Lower leg skin (tissue), 4 donors: ENCODE measurements around the gene HOXC12. TPM values are rescaled to one million over a fixed set of nuclear protein-coding genes. Genes with fewer than 3 reads are reported as not detected.

ENCODE experiments used
- DNase-seq, 2 donors: peaks; one replicate each; pipeline ENCODE4 v3.0.0-alpha.2; 2019; ENCODE audit warnings: low spot score in 2 of 2
- H3K4me3 ChIP-seq: fragments of 200-600 bp; sonication (generic); 2 replicates; pipeline ENCODE4 v1.5.1; 2017; ENCODE audit warnings: mild to moderate bottlenecking, low read depth; ENCODE audit not compliant: poor library complexity, severe bottlenecking
- POLR2A ChIP-seq, 2 donors: fragments of 450-650 bp; IDR thresholded peaks; one replicate each; pipeline ENCODE4 v1.6.1; 2016 to 2017; ENCODE audit warnings: antibody characterized with exemption in 2 of 2, mild to moderate bottlenecking in 1 of 2, moderate library complexity in 1 of 2
- WGBS, 2 donors: methylation state at CpG; one replicate each; pipeline ENCODE4 v1.1.5; 2018; 5-methylcytosine and 5-hydroxymethylcytosine counted together
- intact Hi-C: fragments of 100-400 bp; cut with DNase I; formaldehyde crosslinking; loops from one replicate; pipeline ENCODE4 v1.15.0; 2023; ENCODE audit warnings: low total_unique reads
- total RNA-seq, 4 donors: library from RNA; depleted of rRNA; stranded (reverse); fragments of >200 nt; gene quantifications; one replicate each; pipeline ENCODE4 v1.1.0, GENCODE V29; 2016
- TF ChIP-seq, protein P1 (sequence below), 3 donors: fragments of 450-650 bp; IDR thresholded peaks; one replicate each; pipeline ENCODE4 v1.5.1; 2016; ENCODE audit warnings: antibody characterized with exemption in 3 of 3, mild to moderate bottlenecking in 3 of 3, moderate library complexity in 2 of 3

HOXC12 gene
- total RNA-seq, 4 donors from 2014 or later = 4.4 to 13.6 (median 6.5) TPM

DNA sequence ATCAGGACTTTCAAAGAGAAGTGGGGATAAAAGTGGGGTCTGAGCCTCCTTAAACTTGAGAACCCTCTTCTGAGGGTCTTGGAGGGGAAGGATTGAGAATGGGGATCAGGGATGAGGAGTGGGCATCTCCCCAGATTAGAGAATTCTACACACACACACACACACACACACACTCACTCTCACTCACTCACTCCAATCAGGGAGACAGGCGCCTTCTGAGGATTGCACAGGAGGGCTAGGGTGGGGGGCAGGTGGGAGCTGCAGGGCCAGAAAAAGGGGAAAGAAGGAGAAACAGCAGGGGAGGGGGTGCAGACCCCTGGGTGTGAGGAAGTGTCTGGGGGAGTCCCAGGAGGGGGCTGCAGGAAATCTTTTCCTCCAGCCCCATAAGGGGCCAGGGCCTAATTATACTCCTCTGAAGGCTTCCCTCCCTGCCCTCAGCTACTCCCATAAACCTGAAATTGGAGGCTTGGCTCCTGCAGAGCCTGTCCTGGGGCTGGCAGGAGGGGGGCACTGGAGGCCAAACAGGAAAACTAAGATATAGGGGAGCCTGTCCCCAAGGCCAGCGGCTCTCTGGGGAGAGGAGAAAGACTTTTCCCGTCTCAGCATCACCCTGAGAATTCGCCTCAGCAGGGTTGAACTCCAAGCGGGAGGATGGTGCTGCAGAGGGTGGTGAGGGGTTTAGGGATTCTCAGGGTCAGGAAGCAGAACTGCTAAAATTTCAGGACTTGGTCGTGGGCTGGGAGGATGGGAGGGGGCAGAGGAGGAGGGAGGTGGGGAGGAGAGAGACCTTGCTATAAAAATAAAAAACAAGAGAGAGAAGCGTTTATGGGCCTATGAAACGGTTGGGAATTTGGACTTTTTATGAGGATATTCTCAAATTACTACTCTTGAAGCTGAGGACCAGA, 46.8 kb downstream of the HOXC12 start:
- WGBS, 2 donors = 40 to 46% methylated on average over 8 of the region's 8 CpGs
- TF ChIP-seq POLR2A (IDR thresholded peaks at IDR 0.05) = no peak
- TF ChIP-seq, protein P1, sequence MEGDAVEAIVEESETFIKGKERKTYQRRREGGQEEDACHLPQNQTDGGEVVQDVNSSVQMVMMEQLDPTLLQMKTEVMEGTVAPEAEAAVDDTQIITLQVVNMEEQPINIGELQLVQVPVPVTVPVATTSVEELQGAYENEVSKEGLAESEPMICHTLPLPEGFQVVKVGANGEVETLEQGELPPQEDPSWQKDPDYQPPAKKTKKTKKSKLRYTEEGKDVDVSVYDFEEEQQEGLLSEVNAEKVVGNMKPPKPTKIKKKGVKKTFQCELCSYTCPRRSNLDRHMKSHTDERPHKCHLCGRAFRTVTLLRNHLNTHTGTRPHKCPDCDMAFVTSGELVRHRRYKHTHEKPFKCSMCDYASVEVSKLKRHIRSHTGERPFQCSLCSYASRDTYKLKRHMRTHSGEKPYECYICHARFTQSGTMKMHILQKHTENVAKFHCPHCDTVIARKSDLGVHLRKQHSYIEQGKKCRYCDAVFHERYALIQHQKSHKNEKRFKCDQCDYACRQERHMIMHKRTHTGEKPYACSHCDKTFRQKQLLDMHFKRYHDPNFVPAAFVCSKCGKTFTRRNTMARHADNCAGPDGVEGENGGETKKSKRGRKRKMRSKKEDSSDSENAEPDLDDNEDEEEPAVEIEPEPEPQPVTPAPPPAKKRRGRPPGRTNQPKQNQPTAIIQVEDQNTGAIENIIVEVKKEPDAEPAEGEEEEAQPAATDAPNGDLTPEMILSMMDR (IDR thresholded peaks at IDR 0.05) = no peak
- H3K4me3 ChIP-seq = peak overlapping the region; percentile 64
- intact Hi-C loops = no loop called here
- DNase-seq = no peak

DNA sequence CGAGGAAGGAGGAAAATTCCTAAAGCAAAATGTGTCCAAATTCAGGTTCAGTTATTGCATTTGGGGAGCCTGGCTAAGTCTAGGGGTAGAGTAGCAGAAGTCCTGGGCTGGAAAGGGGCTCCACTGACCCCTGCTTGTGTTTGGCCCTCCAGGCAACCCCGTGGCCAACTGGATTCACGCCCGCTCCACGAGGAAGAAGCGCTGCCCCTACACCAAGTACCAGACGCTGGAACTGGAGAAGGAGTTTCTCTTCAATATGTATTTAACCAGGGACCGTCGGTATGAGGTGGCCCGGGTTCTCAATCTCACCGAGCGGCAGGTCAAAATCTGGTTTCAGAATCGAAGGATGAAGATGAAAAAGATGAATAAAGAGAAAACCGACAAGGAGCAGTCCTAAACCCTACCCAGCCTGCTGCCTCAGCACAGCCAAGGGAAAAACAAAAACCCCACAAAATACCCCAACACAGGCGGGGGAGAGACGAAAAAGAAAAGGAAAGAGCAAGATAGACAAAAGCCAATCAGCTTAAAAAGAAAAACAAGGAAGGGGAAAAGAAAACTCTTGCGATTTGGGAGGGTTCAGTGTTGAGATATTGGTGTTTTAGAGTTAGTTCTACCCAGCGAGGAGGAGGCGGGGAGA, 47.7 kb downstream of the HOXC12 start:
- intact Hi-C loops = no loop called here
- 45 to 48% methylated on average over 19 of the region's 19 CpGs for WGBS, 2 donors
- H3K4me3 ChIP-seq = no peak overlapping the region
- TF ChIP-seq, protein P1 (IDR thresholded peaks at IDR 0.05) = no peak
- TF ChIP-seq POLR2A (IDR thresholded peaks at IDR 0.05) = no peak
- DNase-seq = no peak

DNA sequence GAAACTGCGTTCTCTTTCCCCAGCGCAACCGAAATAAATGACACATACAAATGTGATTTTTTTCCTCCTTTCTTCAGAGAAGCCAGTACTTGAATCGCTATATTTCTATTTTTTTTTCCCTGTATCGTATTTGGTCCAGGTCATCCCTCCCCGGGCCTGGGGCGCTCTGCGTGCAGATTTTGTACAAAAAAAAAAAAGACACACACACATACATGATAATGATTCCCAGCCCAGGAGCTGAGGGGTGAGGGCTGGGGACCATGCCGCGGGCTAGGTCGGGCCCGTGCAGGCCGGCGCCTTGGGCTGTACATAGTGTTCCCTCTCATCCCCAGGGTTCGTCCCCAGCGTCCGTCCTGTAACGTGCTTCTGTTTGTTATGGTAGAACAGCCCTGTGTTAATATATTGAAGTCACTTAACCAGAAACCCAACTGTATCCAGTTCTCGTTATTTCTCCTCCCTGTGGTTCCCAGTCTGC, 48.2 kb downstream of the HOXC12 start:
- no peak overlapping the region for H3K4me3 ChIP-seq
- no peak for DNase-seq
- no peak for TF ChIP-seq POLR2A (IDR thresholded peaks at IDR 0.05)
- TF ChIP-seq, protein P1 (IDR thresholded peaks at IDR 0.05) = no peak
- 47 to 51% methylated on average over 19 of the region's 19 CpGs for WGBS, 2 donors
- intact Hi-C loops = no loop called here

DNA sequence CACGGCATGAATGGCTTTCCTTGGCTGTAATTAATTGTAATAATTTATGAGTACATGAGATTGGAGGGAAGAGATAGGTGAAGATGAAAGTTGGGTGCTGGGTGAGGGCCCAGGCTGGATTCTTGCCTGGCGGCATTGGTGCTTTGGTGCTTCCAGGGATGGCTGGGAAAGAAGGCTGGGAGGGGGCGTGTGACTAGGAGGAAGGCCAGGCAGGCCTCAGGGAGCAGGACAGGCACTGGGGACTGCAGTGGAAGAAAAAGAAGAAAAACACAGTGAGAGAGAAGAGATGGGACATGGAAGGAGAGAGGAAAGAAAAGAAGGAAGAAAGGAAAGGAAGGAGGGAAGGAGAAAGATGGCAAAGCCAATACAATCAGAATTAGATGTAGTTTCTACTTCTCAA, 48.9 kb downstream of the HOXC12 start:
- DNase-seq = no peak
- intact Hi-C loops = no loop called here
- WGBS, 2 donors = 10 to 11% methylated on average over 3 of the region's 3 CpGs
- no peak overlapping the region for H3K4me3 ChIP-seq
- TF ChIP-seq POLR2A (IDR thresholded peaks at IDR 0.05) = no peak
- TF ChIP-seq, protein P1 (IDR thresholded peaks at IDR 0.05) = no peak

DNA sequence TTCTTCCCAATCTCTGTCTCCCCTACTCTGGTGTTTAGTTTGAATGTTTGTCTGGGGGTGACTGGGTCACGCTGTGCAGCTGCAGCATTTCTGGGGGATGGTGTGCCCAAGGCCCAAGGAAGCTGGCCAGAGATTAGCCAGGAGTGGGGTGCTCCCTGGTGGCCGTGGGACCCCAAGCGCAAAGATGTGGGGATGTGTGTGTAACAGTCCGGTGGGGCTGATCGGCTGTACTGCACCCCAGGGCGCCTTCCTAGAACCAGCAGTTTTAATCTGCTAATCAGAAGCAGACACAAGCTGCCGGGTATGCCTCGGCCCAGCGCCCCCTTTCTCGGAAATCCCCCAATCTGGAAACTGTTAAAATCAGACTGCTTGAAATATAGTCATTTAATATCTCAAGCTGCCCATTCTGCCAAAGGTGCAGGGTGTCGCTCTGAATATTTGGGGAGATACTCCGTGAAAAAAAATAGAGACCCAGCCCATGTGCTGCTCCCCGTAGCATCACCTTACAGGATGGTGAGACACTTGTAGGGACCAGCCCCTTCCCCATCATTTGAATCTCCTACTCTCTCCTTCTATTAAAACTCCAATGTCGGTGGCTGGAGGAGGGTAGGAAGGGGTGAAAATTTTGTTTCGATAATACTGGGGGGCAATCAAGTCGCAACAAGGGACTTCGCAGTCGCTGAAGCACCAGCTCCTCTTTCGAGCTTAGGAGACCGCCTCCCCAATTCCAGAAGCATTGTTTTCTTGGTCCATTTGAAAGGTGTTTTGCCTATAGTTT, 49.5 kb downstream of the HOXC12 start:
- WGBS, 2 donors = 44 to 59% methylated on average over 20 of the region's 20 CpGs
- TF ChIP-seq POLR2A (IDR thresholded peaks at IDR 0.05) = no peak
- TF ChIP-seq, protein P1 (IDR thresholded peaks at IDR 0.05) = no peak
- H3K4me3 ChIP-seq = no peak overlapping the region
- intact Hi-C loops = no loop called here
- DNase-seq = no peak
